MM.1S (cell line): ENCODE results near the gene DDX39A.

Experiments used
- DNase-seq: peaks from one replicate; pipeline ENCODE4 v3.0.0-alpha.2; 2015
- H2AFZ ChIP-seq: fragments of 300-600 bp; sonication (generic); 2 replicates; pipeline ENCODE4 v1.6.0; 2016; ENCODE audit warnings: antibody characterized with exemption, low read length
- H3F3A ChIP-seq: fragments of 300-600 bp; sonication (generic); 2 replicates; pipeline ENCODE4 v1.6.1; 2016; ENCODE audit warnings: mild to moderate bottlenecking, antibody characterized with exemption, low read length, moderate library complexity, mixed read lengths; ENCODE audit not compliant: insufficient read depth
- H3K27ac ChIP-seq: fragments of 300-600 bp; sonication (generic); 2 replicates; pipeline ENCODE4 v1.5.1; 2016; ENCODE audit warnings: mild to moderate bottlenecking, low read length
- H3K27me3 ChIP-seq: fragments of 300-600 bp; sonication (generic); replicated peaks from 2 replicates; pipeline ENCODE4 v1.6.0; 2016; ENCODE audit warnings: low read length; ENCODE audit not compliant: insufficient read depth
- H3K36me3 ChIP-seq: fragments of 300-600 bp; sonication (generic); replicated peaks from 2 replicates; pipeline ENCODE4 v1.6.1; 2016; ENCODE audit warnings: mild to moderate bottlenecking, low read length, mixed read lengths; ENCODE audit not compliant: insufficient read depth
- H3K4me1 ChIP-seq: fragments of 300-600 bp; sonication (generic); 2 replicates; pipeline ENCODE4 v1.6.1; 2016; ENCODE audit warnings: low read length, mixed read lengths
- H3K4me2 ChIP-seq: fragments of 300-600 bp; sonication (generic); 2 replicates; pipeline ENCODE4 v1.6.0; 2016; ENCODE audit warnings: low read depth, low read length
- H3K4me3 ChIP-seq: fragments of 300-600 bp; sonication (generic); 2 replicates; pipeline ENCODE4 v1.5.1; 2016; ENCODE audit warnings: low read length, mixed read lengths
- H3K79me2 ChIP-seq: fragments of 300-600 bp; sonication (generic); 2 replicates; pipeline ENCODE4 v1.6.1; 2016; ENCODE audit warnings: mixed run types, low read length, mixed read lengths
- H3K9ac ChIP-seq: fragments of 300-600 bp; sonication (generic); 2 replicates; pipeline ENCODE4 v1.6.1; 2016; ENCODE audit warnings: low read length, mixed read lengths
- H3K9me2 ChIP-seq: fragments of 300-600 bp; sonication (generic); replicated peaks from 2 replicates; pipeline ENCODE4 v1.6.1; 2016; ENCODE audit warnings: mild to moderate bottlenecking, low read length, mixed read lengths; ENCODE audit not compliant: insufficient read depth
- H3K9me3 ChIP-seq: fragments of 300-600 bp; sonication (generic); replicated peaks from 2 replicates; pipeline ENCODE4 v1.6.1; 2016; ENCODE audit warnings: mild to moderate bottlenecking, low read length, mixed read lengths; ENCODE audit not compliant: insufficient read depth
- H4K20me1 ChIP-seq: fragments of 300-600 bp; sonication (generic); 2 replicates; pipeline ENCODE4 v1.6.1; 2016; ENCODE audit warnings: mild to moderate bottlenecking, low read length, moderate library complexity, mixed read lengths; ENCODE audit not compliant: insufficient read depth
- EZH2 ChIP-seq: fragments of 300-600 bp; sonication (generic); optimal IDR thresholded peaks from 2 replicates; pipeline ENCODE3; 2017; ENCODE audit warnings: low read depth, mild to moderate bottlenecking, antibody characterized with exemption, low read length, mixed read lengths
- EZH2phosphoT487 ChIP-seq: fragments of 300-600 bp; sonication (generic); IDR thresholded peaks from 2 replicates; pipeline ENCODE4 v1.6.1; 2018; ENCODE audit warnings: antibody characterized with exemption, low read length
- TF ChIP-seq, protein P1 (sequence below): fragments of 300-600 bp; sonication (generic); IDR thresholded peaks from 2 replicates; pipeline ENCODE4 v1.5.1; 2016; ENCODE audit warnings: antibody characterized with exemption, low read length, mixed read lengths

Gene DDX39A

GRCh38 chr19:14395262-14395661 lies 23.9 kb downstream of the DDX39A start:
- Histone ChIP-seq H3F3A (no peaks in the 10 kb centered on the region), H4K20me1 (no peaks in the 10 kb centered on the region), H3K4me2 (no peak overlapping the region), H3K9me2 (no peaks in the 10 kb centered on the region), H3K4me3 (no peak overlapping the region), H3K27ac (no peak overlapping the region), H3K9ac (no peak overlapping the region), H3K4me1 (no peaks in the 10 kb centered on the region), H3K36me3 (no peaks in the 10 kb centered on the region), H3K79me2 (no peaks in the 10 kb centered on the region), H2AFZ (no peak overlapping the region), H3K27me3 (peaks cover 53% of the 10 kb centered on the region), H3K9me3 (no peaks in the 10 kb centered on the region)
- DNase-seq: no peak
- TF ChIP-seq, protein P1, sequence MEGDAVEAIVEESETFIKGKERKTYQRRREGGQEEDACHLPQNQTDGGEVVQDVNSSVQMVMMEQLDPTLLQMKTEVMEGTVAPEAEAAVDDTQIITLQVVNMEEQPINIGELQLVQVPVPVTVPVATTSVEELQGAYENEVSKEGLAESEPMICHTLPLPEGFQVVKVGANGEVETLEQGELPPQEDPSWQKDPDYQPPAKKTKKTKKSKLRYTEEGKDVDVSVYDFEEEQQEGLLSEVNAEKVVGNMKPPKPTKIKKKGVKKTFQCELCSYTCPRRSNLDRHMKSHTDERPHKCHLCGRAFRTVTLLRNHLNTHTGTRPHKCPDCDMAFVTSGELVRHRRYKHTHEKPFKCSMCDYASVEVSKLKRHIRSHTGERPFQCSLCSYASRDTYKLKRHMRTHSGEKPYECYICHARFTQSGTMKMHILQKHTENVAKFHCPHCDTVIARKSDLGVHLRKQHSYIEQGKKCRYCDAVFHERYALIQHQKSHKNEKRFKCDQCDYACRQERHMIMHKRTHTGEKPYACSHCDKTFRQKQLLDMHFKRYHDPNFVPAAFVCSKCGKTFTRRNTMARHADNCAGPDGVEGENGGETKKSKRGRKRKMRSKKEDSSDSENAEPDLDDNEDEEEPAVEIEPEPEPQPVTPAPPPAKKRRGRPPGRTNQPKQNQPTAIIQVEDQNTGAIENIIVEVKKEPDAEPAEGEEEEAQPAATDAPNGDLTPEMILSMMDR: no peak
- TF ChIP-seq EZH2phosphoT487 (no peak), EZH2 (no peak)

DNA sequence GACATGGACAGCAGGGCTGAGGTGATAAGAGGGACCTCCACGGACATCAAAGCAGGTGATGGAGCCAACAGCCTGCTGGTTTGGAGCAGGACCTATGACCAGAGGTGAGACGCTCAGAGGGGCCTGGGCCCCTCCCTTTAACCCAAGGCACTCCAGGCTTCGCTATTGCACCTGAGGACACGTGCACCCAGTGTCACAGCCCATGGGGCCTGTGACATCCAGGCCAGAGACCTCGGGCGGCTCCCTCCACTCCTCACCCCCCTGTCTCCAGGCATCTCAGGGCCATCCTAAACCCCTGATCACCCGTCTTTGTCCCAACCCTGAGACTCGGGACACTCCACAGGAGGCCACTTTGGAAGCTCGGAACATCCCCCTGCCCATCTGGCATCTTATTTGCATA lies 25.0 kb downstream of the DDX39A start:
- Histone ChIP-seq H3K4me3 (no peak overlapping the region), H2AFZ (no peak overlapping the region), H3K36me3 (no peaks in the 10 kb centered on the region), H3K4me1 (no peaks in the 10 kb centered on the region), H3K9me3 (no peaks in the 10 kb centered on the region), H3K79me2 (no peaks in the 10 kb centered on the region), H3K9ac (no peak overlapping the region), H3K27me3 (peaks cover 53% of the 10 kb centered on the region), H3K9me2 (no peaks in the 10 kb centered on the region), H3F3A (no peaks in the 10 kb centered on the region), H4K20me1 (no peaks in the 10 kb centered on the region), H3K4me2 (no peak overlapping the region), H3K27ac (no peak overlapping the region)
- no peak for DNase-seq
- TF ChIP-seq, protein P1: no peak
- TF ChIP-seq EZH2: no peak
- no peak for TF ChIP-seq EZH2phosphoT487

DNA sequence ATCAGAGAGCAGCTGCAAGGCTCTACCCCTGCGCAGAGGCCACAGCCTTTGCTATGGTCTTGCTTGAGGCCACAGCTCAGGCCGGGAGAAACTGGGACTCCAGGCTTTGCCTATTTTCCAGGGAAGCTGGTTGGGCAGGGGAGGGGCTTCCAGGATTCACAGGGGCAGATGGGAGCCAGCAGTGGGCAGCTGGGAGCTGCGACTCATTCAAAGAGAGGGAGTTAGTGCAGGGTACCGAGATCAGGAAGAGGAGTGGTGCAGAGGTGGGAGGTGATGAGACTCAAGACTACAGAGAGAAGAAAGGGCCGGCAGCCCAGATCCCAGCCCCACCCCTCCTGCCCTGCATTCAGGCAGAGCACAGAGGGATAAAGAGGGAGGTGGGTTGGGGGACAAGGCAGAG lies 25.8 kb downstream of the DDX39A start:
- Histone ChIP-seq H3K9me3 (no peaks in the 10 kb centered on the region), H3K9me2 (no peaks in the 10 kb centered on the region), H3K27ac (no peak overlapping the region), H3K9ac (no peak overlapping the region), H3K4me2 (no peak overlapping the region), H4K20me1 (no peaks in the 10 kb centered on the region), H2AFZ (no peak overlapping the region), H3K79me2 (no peaks in the 10 kb centered on the region), H3K36me3 (no peaks in the 10 kb centered on the region), H3K4me3 (no peak overlapping the region), H3F3A (no peaks in the 10 kb centered on the region), H3K4me1 (no peaks in the 10 kb centered on the region), H3K27me3 (peaks cover 48% of the 10 kb centered on the region)
- DNase-seq: no peak
- TF ChIP-seq, protein P1: no peak
- TF ChIP-seq EZH2 (no peak), EZH2phosphoT487 (no peak)
